Cardiac septum (tissue), 1 donor: ENCODE data around the gene ABT1. TPM values are rescaled to one million over a fixed set of nuclear protein-coding genes. Genes with fewer than 3 reads are reported as not detected.

Source experiments
- DNase-seq: peaks from one replicate; pipeline ENCODE4 v3.0.0-alpha.2; 2020; ENCODE audit warnings: low spot score
- intact Hi-C: fragments of 100-400 bp; cut with DNase I; formaldehyde crosslinking; loops from one replicate; pipeline ENCODE4 v1.14.0; 2022
- total RNA-seq: library from RNA; stranded (reverse); fragmentation: NEBNext Ultra II Directional; extraction: Animal tissue kit (Norgen Biotek cat#: 25700); gene quantifications from one replicate; pipeline ENCODE4 v1.2.1, GENCODE V29; 2021
- donor health status: DM: no; HTN: no; CAD: no.

Gene ABT1
- total RNA-seq, 1 donor from 2014 or later: 7.4 TPM

DNA sequence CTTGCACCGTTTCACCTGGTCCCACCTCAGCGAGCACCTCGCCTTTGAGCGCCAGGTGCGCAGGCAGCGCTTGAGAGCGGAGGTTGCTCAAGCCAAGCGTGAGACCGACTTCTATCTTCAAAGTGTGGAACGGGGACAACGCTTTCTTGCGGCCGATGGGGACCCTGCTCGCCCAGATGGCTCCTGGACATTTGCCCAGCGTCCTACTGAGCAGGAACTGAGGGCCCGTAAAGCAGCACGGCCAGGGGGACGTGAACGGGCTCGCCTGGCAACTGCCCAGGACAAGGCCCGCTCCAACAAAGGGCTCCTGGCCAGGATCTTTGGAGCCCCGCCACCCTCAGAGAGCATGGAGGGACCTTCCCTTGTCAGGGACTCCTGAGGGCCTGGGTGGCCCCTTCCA, 1.5 kb downstream of the ABT1 start:
- no peak for DNase-seq
- intact Hi-C loops: loop anchor here (10.0 kb wide), 2 partner anchors 423 to 1267 kb away; a partner anchor contains a TSS

DNA sequence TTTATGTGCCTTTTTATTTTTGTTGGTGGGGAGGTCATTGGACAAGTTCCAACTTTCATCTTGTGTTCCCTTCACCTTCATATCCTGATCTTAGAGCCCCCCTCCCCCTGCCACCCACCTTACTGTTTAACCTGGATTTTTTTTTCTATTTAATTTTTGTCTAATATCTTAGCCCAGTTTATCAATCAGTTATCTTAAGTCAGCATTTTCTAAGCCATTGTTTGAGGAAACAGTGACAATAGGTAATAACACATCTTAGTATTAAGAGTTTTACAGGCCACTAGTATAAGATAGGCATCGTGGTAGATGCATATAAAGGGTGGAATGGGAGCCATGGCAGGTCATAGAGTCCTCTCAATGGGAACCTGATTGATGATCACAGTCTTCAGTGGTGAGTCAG, 2.4 kb downstream of the ABT1 start:
- DNase-seq: no peak
- intact Hi-C loops: loop anchor here (10.0 kb wide), 2 partner anchors 424 to 1266 kb away; a partner anchor contains a TSS

DNA sequence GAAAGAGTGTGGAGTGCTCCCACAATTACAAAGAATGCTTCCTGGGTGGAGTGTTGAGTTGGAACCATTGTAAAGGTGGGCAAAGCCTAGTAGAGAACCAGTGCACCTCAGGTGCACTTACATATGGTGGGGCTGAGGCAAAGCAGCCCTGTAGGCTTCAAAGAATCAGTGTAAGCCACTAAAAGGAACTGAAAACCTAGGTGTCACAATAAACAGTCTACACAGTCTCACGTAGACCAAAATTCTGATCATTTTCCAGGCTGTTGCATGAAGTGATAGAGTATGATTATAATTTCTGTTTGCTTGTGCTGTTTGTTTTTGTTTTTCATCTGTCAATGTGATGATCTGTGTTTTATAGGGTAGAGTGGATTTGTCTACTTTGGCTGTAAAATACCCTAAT, 2.8 kb downstream of the ABT1 start:
- intact Hi-C loops: loop anchor here (10.0 kb wide), 2 partner anchors 425 to 1265 kb away; a partner anchor contains a TSS
- no peak for DNase-seq

GRCh38 chr6:26600759-26601158, 4.0 kb downstream of the ABT1 start:
- intact Hi-C loops: no loop called here
- no peak for DNase-seq

- intact Hi-C loops: no loop called here
- DNase-seq: no peak
These were observed 5.5 kb downstream of the ABT1 start for GRCh38 chr6:26602262-26602661.

DNA sequence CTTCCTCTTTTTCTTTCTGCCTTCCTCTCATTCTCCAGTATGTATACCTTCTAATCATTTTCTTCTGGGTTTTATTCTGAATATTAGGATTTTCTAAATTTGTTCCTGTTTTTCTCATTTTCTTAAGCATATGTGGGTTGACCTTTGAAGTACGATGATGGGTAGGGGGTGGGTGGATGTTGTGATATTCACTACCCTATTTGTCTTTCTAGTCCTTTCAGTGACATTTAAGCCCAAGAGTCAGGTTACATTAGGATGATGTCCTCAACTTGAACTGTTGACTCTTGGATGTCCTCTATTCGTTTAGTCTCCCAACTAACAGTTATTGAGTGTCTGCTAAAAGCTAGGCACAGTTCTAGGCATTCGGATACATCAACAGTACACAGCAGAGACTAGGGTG, 7.3 kb downstream of the ABT1 start:
- no peak for DNase-seq
- intact Hi-C loops: no loop called here

GRCh38 chr6:26604797-26605196, 8.0 kb downstream of the ABT1 start:
- intact Hi-C loops: no loop called here

DNA sequence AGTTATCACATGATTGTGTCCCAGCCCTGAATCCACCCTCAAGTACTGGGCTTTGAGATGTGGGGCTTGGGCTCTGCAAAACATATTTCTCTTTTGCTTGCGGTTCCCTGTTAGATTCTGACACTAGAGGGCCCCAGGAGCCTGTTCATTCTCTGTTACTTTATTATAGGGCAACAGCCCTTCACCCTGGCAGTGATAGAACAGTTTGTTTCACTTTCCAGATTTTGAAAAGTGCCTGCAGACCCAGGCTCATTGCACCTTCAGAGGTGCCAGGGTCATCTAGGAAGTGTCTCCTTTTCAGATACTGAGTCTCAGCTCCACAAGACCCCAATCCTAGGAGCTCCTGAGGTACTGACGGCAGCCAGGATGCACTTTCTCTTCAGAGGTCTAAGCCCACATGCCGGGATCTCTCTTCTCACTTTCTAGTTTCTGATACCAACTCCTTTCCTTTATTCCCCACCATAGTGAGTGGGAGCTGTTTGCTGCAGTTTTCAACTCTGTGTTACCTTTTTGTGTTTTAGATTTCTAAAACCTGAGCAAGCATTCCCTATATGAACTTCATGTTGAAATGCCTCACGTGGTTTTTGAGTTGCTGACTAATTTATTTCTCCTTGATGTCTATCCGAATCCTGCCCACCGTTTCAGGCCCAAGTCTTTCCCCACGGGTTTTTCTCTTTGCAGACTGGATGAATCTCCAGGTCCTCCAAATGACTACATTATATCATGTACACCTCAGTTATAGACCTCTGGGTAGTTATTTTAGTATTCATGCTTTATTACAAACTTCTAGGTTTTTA, 10.9 kb downstream of the ABT1 start:
- intact Hi-C loops: loop anchor here (2.0 kb wide), 1 partner anchor 471 kb away; no protein-coding TSS in a partner anchor
- DNase-seq: no peak

More at GRCh38 chr6:26604797-26605196, 8.0 kb downstream of the ABT1 start:
- DNase-seq: no peak

DNA sequence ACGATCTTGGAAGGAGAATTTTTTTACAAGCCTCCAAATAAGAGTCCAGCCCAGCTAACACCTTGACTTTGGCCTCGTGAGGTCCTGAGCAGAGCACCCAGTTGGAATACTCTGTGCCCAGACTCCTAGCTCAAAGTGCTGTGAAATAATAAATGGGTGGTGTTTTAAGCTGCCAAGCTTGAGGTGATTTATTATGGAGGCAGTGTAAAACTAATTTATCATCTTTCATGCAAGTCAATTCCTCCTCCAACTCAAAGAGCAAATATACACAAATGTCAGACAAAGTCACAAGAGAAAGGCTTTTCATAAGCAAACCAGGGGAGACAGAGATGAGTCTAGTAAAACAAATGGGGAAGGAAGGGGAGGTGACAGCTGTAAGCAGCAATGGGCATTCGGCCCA, 12.7 kb downstream of the ABT1 start:
- intact Hi-C loops: no loop called here

DNA sequence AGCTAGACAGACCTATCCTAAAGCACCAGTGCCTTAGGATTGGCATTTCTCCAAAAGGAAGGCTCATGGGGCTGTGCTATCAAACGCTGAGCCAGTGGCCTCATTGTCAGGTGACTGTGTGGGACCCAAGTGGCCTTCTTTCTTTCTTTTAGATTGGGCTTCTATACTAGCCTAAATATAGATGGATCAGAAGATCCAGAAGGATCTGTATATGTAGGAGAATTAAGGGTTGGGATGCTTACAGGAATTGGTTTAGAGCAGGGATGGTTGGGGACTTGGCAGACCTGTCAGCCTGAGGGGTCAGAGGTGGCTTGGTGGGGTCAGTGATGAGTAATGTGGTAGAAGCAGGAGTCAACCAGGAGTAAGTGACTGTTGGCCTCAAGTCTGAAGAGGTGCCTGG, 14.8 kb downstream of the ABT1 start:
- intact Hi-C loops: no loop called here
- no peak for DNase-seq

More for the DNA sequence above, 12.7 kb downstream of the ABT1 start:
- DNase-seq: no peak

- intact Hi-C loops: no loop called here
- DNase-seq: no peak
These were observed 16.4 kb downstream of the ABT1 start for GRCh38 chr6:26613201-26613600.

- DNase-seq: no peak
- intact Hi-C loops: no loop called here
These were observed 17.2 kb downstream of the ABT1 start for GRCh38 chr6:26613689-26614683.

DNA sequence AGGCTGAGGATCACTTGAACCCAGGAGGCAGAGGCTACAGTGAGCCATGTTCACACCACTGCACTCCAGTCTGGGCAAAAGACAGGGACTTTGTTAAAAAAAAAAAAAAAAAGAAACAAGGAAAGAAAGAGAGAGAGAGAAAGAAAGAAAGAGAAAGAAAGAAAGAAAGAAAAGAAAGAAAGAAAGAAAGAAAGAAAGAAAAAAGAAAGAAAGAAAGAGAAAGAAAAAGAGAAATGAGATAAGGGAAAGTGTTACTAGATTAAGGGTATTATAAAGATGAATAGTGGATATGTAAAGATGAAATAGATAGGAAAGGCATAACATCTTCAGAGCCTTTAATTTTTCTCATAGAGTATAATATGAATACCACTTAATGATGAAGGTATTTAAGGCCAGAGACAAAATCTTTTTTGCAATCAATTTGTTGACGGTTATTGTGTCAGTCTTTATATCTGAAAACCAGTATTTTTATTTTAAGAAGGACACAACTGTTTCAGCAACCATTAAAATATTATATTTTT, 26.6 kb downstream of the ABT1 start:
- intact Hi-C loops: no loop called here

DNA sequence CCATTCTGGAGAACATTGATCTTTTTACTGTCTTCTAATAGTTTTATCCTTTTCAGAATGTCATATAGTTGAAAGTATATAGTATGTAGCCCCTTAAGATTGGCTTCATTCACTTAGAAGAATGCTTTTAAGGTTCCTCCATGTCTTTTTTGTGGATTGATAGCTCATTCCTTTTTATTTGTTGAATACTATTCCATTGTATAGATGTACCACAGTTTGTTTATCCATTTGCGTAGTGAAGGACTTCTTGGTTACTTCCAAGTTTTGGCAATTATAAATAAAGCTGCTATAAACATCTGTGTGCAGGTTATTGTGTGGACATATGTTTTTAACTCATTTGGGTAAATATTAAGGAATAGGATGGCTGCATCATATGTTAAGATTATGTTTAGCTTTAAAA, 27.8 kb downstream of the ABT1 start:
- no peak for DNase-seq
- intact Hi-C loops: no loop called here

More for the DNA sequence above, 26.6 kb downstream of the ABT1 start:
- no peak for DNase-seq

GRCh38 chr6:26627843-26628242, 31.1 kb downstream of the ABT1 start:
- intact Hi-C loops: no loop called here

DNA sequence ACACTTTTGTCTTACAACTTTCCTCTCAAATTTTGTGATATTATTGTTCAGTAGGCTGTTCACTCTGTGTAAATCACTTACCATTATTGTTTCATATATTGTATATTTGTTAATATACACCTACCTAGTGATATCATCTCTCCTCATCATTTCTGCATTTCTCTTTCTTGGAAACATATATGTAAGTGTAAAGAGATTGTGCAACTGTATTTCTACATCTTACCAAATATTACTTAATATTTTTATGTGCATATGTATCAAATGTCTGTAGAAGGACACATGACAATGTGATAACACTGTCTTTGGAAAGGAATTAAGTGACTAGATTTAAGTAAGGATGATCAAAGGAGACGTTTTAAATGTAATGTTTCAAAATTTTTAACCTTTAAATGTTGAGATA, 32.6 kb downstream of the ABT1 start:
- intact Hi-C loops: no loop called here

More at GRCh38 chr6:26627843-26628242, 31.1 kb downstream of the ABT1 start:
- DNase-seq: no peak

GRCh38 chr6:26640806-26641205, 44.1 kb downstream of the ABT1 start:
- intact Hi-C loops: no loop called here
- no peak for DNase-seq

More for the DNA sequence above, 32.6 kb downstream of the ABT1 start:
- DNase-seq: no peak

DNA sequence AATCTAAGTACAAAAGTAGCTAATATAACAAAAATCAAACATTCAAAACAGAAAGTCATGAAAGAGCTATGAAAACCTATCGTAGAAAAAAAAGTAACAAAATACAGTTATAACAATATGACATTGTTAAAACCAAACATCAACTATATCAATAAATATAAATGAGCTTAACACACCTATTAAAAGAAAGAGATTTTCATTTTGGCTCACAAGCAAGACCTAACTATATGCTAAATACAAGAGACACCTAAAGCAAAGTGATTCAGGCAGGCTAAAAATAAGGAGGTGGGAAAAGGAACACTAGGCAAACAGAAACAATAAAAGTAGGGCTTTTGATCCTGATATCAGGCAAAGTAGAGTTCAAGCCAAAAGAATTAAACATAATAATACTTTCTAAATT, 49.3 kb downstream of the ABT1 start:
- intact Hi-C loops: no loop called here

More for the DNA sequence above, 49.3 kb downstream of the ABT1 start:
- no peak for DNase-seq
